H9 (cell line): ENCODE results near the gene RTN4R. TPM values are rescaled to one million over a fixed set of nuclear protein-coding genes. Genes with fewer than 3 reads are reported as not detected.

ENCODE experiments used
- DNase-seq: peaks from one replicate; pipeline ENCODE4 v3.0.0-alpha.2; 2017
- H2AFZ ChIP-seq: one replicate; pipeline ENCODE4 v1.6.1; 2013; ENCODE audit warnings: mild to moderate bottlenecking, low read length, control low read depth, moderate library complexity
- H2AK5ac ChIP-seq: 2 replicates; pipeline ENCODE4 v1.6.1; 2013; ENCODE audit warnings: low read length, control low read depth, mixed read lengths; ENCODE audit not compliant: insufficient read length
- H2BK120ac ChIP-seq: one replicate; pipeline ENCODE4 v1.6.1; 2013; ENCODE audit warnings: low read depth, mild to moderate bottlenecking, low read length, control low read depth, inconsistent platforms; ENCODE audit not compliant: poor library complexity, severe bottlenecking
- H2BK12ac ChIP-seq: 2 replicates; pipeline ENCODE4 v1.6.1; 2013; ENCODE audit warnings: low read length, control low read depth, mixed read lengths, low read depth; ENCODE audit not compliant: insufficient read length
- H2BK15ac ChIP-seq: 2 replicates; pipeline ENCODE4 v1.6.1; 2013; ENCODE audit warnings: low read depth, low read length, control low read depth
- H2BK20ac ChIP-seq: one replicate; pipeline ENCODE4 v1.6.1; 2013; ENCODE audit warnings: low read depth, mild to moderate bottlenecking, low read length, control low read depth, inconsistent platforms; ENCODE audit not compliant: poor library complexity, severe bottlenecking
- H2BK5ac ChIP-seq: 2 replicates; pipeline ENCODE4 v1.6.1; 2013; ENCODE audit warnings: low read length, control low read depth, mixed read lengths; ENCODE audit not compliant: insufficient read length
- H3K14ac ChIP-seq: 2 replicates; pipeline ENCODE4 v1.6.1; 2013; ENCODE audit warnings: low read length, control low read depth; ENCODE audit not compliant: insufficient read depth
- H3K18ac ChIP-seq: 2 replicates; pipeline ENCODE4 v1.6.1; 2013; ENCODE audit warnings: low read depth, mild to moderate bottlenecking, mixed read lengths, low read length, control low read depth; ENCODE audit not compliant: insufficient read length
- H3K23ac ChIP-seq: 2 replicates; pipeline ENCODE4 v1.6.1; 2013; ENCODE audit warnings: low read length, control low read depth, mixed read lengths, low read depth; ENCODE audit not compliant: insufficient read length
- H3K23me2 ChIP-seq: 2 replicates; pipeline ENCODE4 v1.6.1; 2013; ENCODE audit warnings: low read depth, mild to moderate bottlenecking, mixed read lengths, low read length, control low read depth; ENCODE audit not compliant: insufficient read length, poor library complexity, severe bottlenecking
- H3K27ac ChIP-seq: 2 replicates; pipeline ENCODE4 v1.5.1; 2013; ENCODE audit warnings: low read length, control low read depth, mixed read lengths, low read depth; ENCODE audit not compliant: insufficient read length
- H3K27me3 ChIP-seq: 2 replicates; pipeline ENCODE4 v1.6.1; 2013; ENCODE audit warnings: low read length, control low read depth, inconsistent platforms; ENCODE audit not compliant: insufficient read depth
- H3K4ac ChIP-seq: 2 replicates; pipeline ENCODE4 v1.6.1; 2013; ENCODE audit warnings: low read depth, mild to moderate bottlenecking, control low read depth, inconsistent platforms, low read length, moderate library complexity
- H3K4me1 ChIP-seq: 2 replicates; pipeline ENCODE4 v1.6.1; 2013; ENCODE audit warnings: low read length, control low read depth, inconsistent platforms; ENCODE audit not compliant: insufficient read depth
- H3K4me2 ChIP-seq: 2 replicates; pipeline ENCODE4 v1.6.1; 2013; ENCODE audit warnings: low read length, control low read depth, mixed read lengths; ENCODE audit not compliant: insufficient read length, insufficient read depth
- H3K56ac ChIP-seq: 2 replicates; pipeline ENCODE4 v1.6.1; 2013; ENCODE audit warnings: low read depth, mild to moderate bottlenecking, mixed read lengths, low read length, control low read depth; ENCODE audit not compliant: insufficient read length
- H3K79me1 ChIP-seq: 2 replicates; pipeline ENCODE4 v1.6.1; 2013; ENCODE audit warnings: low read depth, mild to moderate bottlenecking, moderate library complexity, low read length, control low read depth, inconsistent platforms; ENCODE audit not compliant: insufficient read depth, poor library complexity, severe bottlenecking
- H3K79me2 ChIP-seq: 2 replicates; pipeline ENCODE4 v1.6.1; 2013; ENCODE audit warnings: low read length, control low read depth, inconsistent platforms; ENCODE audit not compliant: insufficient read depth
- H3K9ac ChIP-seq: 2 replicates; pipeline ENCODE4 v1.6.1; 2013; ENCODE audit warnings: low read length, control low read depth, mixed read lengths; ENCODE audit not compliant: insufficient read length; ENCODE audit errors: extremely low read depth
- H3K9me3 ChIP-seq: one replicate; pipeline ENCODE4 v1.6.1; 2013; ENCODE audit warnings: low read depth, low read length, inconsistent platforms; ENCODE audit not compliant: control insufficient read depth
- H3T11ph ChIP-seq: one replicate; pipeline ENCODE4 v1.6.1; 2013; ENCODE audit warnings: mild to moderate bottlenecking, low read length, control low read depth, inconsistent platforms
- H4K20me1 ChIP-seq: one replicate; pipeline ENCODE4 v1.6.1; 2013; ENCODE audit not compliant: control insufficient read depth, insufficient read length, insufficient read depth
- H4K5ac ChIP-seq: 2 replicates; pipeline ENCODE4 v1.6.1; 2013; ENCODE audit warnings: low read depth, mild to moderate bottlenecking, mixed read lengths, low read length, control low read depth; ENCODE audit not compliant: insufficient read length
- H4K8ac ChIP-seq: replicated peaks from 2 replicates; pipeline ENCODE4 v1.6.1; 2013; ENCODE audit warnings: low read length, control low read depth, mixed read lengths, low read depth; ENCODE audit not compliant: insufficient read length
- H4K91ac ChIP-seq: 2 replicates; pipeline ENCODE4 v1.6.1; 2013; ENCODE audit warnings: low read depth, mild to moderate bottlenecking, moderate library complexity, mixed read lengths, low read length, control low read depth; ENCODE audit not compliant: insufficient read length
- H3K27ac Mint-ChIP-seq, 3 experiments: 2 replicates in 2 of 3; 3 replicates in 1 of 3; pipeline ENCODE4 v1.8.0; 2020 to 2021; ENCODE audit warnings: mixed read lengths in 3 of 3, mild to moderate bottlenecking in 1 of 3, moderate library complexity in 1 of 3
- H3K27me3 Mint-ChIP-seq: 2 replicates; pipeline ENCODE4 v1.8.0; 2021; ENCODE audit warnings: low read depth, mild to moderate bottlenecking, moderate library complexity, mixed read lengths
- H3K36me3 Mint-ChIP-seq, 3 experiments: 2 replicates in 2 of 3; 3 replicates in 1 of 3; pipeline ENCODE4 v1.8.0; 2020 to 2021; ENCODE audit warnings: low read depth in 3 of 3, mixed read lengths in 3 of 3; ENCODE audit not compliant: insufficient read depth in 1 of 3
- H3K4me1 Mint-ChIP-seq, 2 experiments: 2 replicates each; pipeline ENCODE4 v1.8.0; 2020; ENCODE audit warnings: mixed read lengths in 2 of 2
- H3K4me3 Mint-ChIP-seq, 2 experiments: 2 replicates in 1 of 2; 3 replicates in 1 of 2; pipeline ENCODE4 v1.8.0; 2020 to 2021; ENCODE audit warnings: mild to moderate bottlenecking in 2 of 2, mixed read lengths in 2 of 2, moderate library complexity in 1 of 2
- H3K9me3 Mint-ChIP-seq, 2 experiments: 2 replicates in 1 of 2; 3 replicates in 1 of 2; pipeline ENCODE4 v1.8.0; 2020; ENCODE audit warnings: mild to moderate bottlenecking in 2 of 2, mixed read lengths in 2 of 2, moderate library complexity in 1 of 2
- CTCF ChIP-seq: fragments of 200-600 bp; sonication (generic); conservative IDR thresholded peaks from 3 replicates; pipeline ENCODE4 v1.8.0; 2021; ENCODE audit warnings: antibody characterized with exemption, mild to moderate bottlenecking
- WGBS: extraction: QIAGEN DNeasy Blood & Tissue Kit; methylation state at CpG from one replicate; pipeline ENCODE4 v1.1.7; 2013; ENCODE audit warnings: missing lambda C conversion rate, low lambda C conversion rate, mixed read lengths; ENCODE audit not compliant: insufficient read length; ENCODE audit errors: extremely low coverage; 5-methylcytosine and 5-hydroxymethylcytosine counted together
- total RNA-seq: library from RNA; stranded (reverse); gene quantifications from 2 replicates; pipeline ENCODE4 v1.2.1, GENCODE V29; 2021

Gene RTN4R
- total RNA-seq, 1 experiment from 2014 or later, result 19.0 TPM

GRCh38 chr22:20245577-20246367, 22.3 kb downstream of the RTN4R start:
- Histone ChIP-seq H2BK12ac (no peak overlapping the region), H3T11ph (no peak overlapping the region), H4K20me1 (peaks cover 5% of the 10 kb centered on the region), H2BK15ac (no peak overlapping the region), H4K5ac (no peak overlapping the region), H3K18ac (no peak overlapping the region), H3K23me2 (no peaks in the 10 kb centered on the region), H2BK5ac (no peak overlapping the region), H3K27ac (no peak overlapping the region), H3K9me3 (no peaks in the 10 kb centered on the region), H4K91ac (no peak overlapping the region), H3K4me2 (no peak overlapping the region), H3K23ac (no peak overlapping the region), H3K14ac (peak overlapping the region; percentile 72), H3K4ac (no peak overlapping the region), H3K9ac (no peak overlapping the region), H2AK5ac (no peak overlapping the region), H3K79me2 (no peaks in the 10 kb centered on the region), H3K79me1 (no peaks in the 10 kb centered on the region), H2BK120ac (no peak overlapping the region), H2AFZ (no peak overlapping the region), H3K56ac (no peak overlapping the region), H3K4me1 (peaks cover 4% of the 10 kb centered on the region; the same call in 1 of the 2 replicates), H4K8ac (no peak overlapping the region), H2BK20ac (no peak overlapping the region), H3K27me3 (no peaks in the 10 kb centered on the region)
- Mint-ChIP-seq H3K27ac (peak overlapping the region; percentile 73 to 82 (median 77); a peak in 6 of 7 replicates), H3K27me3 (no peaks in the 10 kb centered on the region), H3K9me3 (no peaks in the 10 kb centered on the region; a peak in 1 of 5 replicates), H3K4me3 (peak overlapping the region in 1 of 2 experiments; percentile 47; a peak in 2 of 5 replicates), H3K36me3 (peaks cover 3 to 8% (median 3%) of the 10 kb centered on the region in 3 experiments; a peak in 4 of 7 replicates), H3K4me1 (peaks cover 27 to 34% of the 10 kb centered on the region in 2 experiments)
- WGBS, result no CpG with 5 or more reads among the region's 14 CpGs
- no peak for TF ChIP-seq CTCF
- no peak for DNase-seq
